ENCODE measurements around the gene CD2BP2. TPM values are rescaled to one million over a fixed set of nuclear protein-coding genes. Genes with fewer than 3 reads are reported as not detected.

The CD2BP2 gene
- 10 to 100 TPM; 43.8 to 44.5 TPM for total RNA-seq

DNA sequence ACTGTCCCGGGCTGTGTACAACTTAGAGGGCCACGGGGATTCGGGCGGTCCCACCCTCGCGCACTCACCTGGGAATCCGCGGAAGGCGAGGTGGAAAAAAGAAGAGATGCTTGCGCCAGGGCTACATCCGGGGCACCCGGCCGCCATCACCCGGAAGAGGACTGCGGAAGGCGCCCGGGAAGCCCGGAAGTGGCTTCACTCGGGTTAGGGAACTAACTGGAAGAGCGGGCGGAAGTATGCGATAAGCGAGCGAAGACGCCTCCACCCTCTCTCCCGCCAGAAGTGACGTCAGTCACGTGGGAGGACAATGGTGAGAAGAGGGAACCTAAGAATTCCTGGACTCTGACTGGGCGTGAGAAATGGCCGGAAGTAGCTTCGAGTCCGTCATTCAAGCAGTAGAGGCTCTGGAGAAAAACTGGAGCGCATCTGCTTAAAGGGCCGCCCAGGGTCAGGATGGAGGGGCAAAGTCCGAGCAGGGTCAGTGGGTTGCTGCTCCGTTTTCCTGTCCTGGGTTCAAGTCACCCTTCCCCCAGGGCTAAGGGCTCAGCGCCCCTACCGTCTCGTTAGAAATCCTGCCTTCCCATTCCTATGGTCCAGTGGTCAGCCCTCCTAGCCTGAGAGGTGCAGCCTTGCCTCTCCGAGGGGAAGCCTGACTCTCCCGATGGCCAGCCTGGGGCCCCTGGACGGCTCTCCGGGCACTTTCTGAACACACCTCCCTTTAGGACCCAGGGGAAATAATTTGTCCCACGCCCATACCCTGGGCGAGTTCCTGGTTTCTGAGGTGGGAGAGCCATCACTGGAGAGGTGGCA is at the start of gene CD2BP2:
TSS of gene CD2BP2 (minus strand) at position 165 of the 810 bp plus-strand sequence. CDS start 627 bp downstream, outside the sequence.
- Mint-ChIP-seq H3K36me3 (ENCODE audit: low read depth) (peaks cover 31% of the 10 kb centered on the region), H3K4me1 (ENCODE audit: low read depth) (peaks cover 49% of the 10 kb centered on the region), H3K27ac (peak within 1 kb of the TSS; percentile 93), H3K4me3 (peak within 1 kb of the TSS; percentile 97), H3K9me3 (no peaks in the 10 kb centered on the region), H3K27me3 (no peaks in the 10 kb centered on the region)
- DNase-seq (peak; percentile 93), ATAC-seq (peak; percentile 82)
- ChIA-PET POLR2A (interaction anchor here (0.6 to 9.7 kb wide), 14 partner anchors 8 to 339 kb away, joined by 3 to 73 read pairs (median 4); partner anchors contain the start of genes SEPTIN1, TBC1D10B and ZNF771), CTCF (interaction anchor here (0.9 to 2.2 kb wide), 5 partner anchors 9 to 260 kb away, joined by 3 to 8 read pairs (median 5); partner anchors contain the start of genes SEPTIN1 and ZNF771)
- intact Hi-C loops (cut with micrococcal nuclease) = no loop called here
- TF ChIP-seq, protein P1, sequence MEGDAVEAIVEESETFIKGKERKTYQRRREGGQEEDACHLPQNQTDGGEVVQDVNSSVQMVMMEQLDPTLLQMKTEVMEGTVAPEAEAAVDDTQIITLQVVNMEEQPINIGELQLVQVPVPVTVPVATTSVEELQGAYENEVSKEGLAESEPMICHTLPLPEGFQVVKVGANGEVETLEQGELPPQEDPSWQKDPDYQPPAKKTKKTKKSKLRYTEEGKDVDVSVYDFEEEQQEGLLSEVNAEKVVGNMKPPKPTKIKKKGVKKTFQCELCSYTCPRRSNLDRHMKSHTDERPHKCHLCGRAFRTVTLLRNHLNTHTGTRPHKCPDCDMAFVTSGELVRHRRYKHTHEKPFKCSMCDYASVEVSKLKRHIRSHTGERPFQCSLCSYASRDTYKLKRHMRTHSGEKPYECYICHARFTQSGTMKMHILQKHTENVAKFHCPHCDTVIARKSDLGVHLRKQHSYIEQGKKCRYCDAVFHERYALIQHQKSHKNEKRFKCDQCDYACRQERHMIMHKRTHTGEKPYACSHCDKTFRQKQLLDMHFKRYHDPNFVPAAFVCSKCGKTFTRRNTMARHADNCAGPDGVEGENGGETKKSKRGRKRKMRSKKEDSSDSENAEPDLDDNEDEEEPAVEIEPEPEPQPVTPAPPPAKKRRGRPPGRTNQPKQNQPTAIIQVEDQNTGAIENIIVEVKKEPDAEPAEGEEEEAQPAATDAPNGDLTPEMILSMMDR (IDR thresholded peaks at IDR 0.05) = no peak

DNA sequence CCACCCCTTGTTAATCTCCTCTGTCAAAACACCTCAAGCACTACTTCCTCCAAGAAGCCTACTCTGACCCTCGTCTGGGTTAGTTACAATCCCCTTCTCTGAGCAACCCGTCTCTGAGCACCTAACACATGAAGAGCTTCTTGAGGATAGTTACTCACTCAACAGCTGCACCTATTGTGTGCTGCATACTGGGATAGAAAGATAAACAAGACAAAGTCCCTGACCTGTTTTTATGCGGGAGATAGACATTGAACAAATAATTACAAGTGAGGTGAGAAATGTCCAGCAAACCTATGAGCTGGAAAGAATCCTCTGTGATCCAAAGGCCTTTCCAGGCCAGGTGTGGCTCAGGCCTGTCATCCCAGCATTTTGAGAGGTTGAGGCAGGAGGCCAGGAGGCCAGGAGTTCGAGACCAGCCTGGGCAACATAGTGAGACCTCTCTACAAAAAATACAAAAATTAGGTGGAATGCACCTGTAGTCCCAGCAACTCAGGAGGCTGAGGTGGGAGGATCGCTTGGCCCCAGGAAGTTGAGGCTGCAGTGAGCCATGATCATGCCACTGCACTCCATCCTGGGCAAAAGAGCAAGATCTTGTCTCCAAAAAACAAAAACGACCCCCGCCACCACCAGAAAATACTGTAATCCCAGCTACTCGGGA is 46.8 kb upstream of the CD2BP2 start:
- ChIA-PET POLR2A (interaction anchor here (1.0 to 1.3 kb wide), 2 partner anchors 31 to 338 kb away, joined by 3 to 4 read pairs; no protein-coding TSS in a partner anchor), CTCF (interaction anchor here (1.1 to 1.6 kb wide), 3 partner anchors 16 to 214 kb away, joined by 3 to 6 read pairs (median 3); no protein-coding TSS in a partner anchor)
- peaks cover 23% of the 10 kb centered on the region for H3K36me3 Mint-ChIP-seq (ENCODE audit: low read depth)
- intact Hi-C loops (cut with micrococcal nuclease) = no loop called here
- no peaks in the 10 kb centered on the region for H3K9me3 Mint-ChIP-seq
- TF ChIP-seq, protein P1 (IDR thresholded peaks at IDR 0.05) = no peak
- peak overlapping the region; percentile 4 for H3K4me3 Mint-ChIP-seq
- no peak for DNase-seq
- no peak for ATAC-seq
- peak overlapping the region; percentile 3 for H3K27ac Mint-ChIP-seq
- peaks cover 42% of the 10 kb centered on the region for H3K4me1 Mint-ChIP-seq (ENCODE audit: low read depth)
- H3K27me3 Mint-ChIP-seq = no peaks in the 10 kb centered on the region

DNA sequence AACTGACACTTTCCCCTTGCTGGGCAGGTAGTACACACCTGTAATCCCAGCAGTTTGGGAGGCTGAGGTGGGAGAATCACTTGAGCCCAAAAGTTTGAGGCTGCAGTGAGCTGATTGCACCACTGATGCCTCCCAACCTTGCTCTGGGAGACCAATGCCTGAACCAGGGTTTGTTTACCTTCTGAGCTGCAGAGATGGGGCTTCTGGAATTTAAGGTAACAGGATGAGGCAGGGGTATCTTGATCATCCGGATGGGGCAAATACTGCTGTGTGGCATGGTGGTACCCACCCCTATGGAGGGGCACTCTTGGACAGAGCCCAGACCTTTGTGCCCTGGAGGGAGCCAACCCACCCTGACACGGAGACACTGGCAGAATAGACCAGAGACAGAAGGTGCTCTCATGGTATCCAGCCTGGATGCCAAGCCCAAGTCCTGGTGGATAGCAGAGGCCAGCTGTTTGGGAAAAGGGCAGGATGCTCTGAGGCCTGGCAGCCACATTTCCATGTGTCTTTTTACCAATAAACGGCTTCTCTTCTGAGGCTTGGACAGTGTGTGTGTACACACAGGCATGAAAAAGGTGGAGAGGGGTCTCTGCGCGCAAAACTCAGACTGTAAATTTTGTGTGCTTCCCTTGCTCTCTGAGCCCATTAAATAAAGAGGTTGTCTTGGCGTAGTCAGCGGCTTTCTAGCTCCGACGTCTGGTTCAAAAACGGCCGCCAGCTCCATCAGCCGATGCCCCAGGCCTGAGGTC is 44.5 kb upstream of the CD2BP2 start:
- intact Hi-C loops (cut with micrococcal nuclease) = no loop called here
- Mint-ChIP-seq H3K4me3 (peak overlapping the region; percentile 84), H3K27me3 (no peaks in the 10 kb centered on the region), H3K4me1 (ENCODE audit: low read depth) (peaks cover 43% of the 10 kb centered on the region), H3K27ac (peak overlapping the region; percentile 87), H3K36me3 (ENCODE audit: low read depth) (peaks cover 28% of the 10 kb centered on the region), H3K9me3 (no peaks in the 10 kb centered on the region)
- TF ChIP-seq, protein P1 (IDR thresholded peaks at IDR 0.05) = no peak
- ChIA-PET CTCF (interaction anchor here (1.6 to 4.3 kb wide), 2 partner anchors 9 to 29 kb away, joined by 4 to 29 read pairs; partner anchors contain the start of gene ZNF771), POLR2A (interaction anchor here (1.1 to 2.4 kb wide), 6 partner anchors 8 to 186 kb away, joined by 3 to 16 read pairs (median 3); partner anchors contain the start of genes ZNF771 and ZNF785)
- DNase-seq (no peak), ATAC-seq (no peak)

DNA sequence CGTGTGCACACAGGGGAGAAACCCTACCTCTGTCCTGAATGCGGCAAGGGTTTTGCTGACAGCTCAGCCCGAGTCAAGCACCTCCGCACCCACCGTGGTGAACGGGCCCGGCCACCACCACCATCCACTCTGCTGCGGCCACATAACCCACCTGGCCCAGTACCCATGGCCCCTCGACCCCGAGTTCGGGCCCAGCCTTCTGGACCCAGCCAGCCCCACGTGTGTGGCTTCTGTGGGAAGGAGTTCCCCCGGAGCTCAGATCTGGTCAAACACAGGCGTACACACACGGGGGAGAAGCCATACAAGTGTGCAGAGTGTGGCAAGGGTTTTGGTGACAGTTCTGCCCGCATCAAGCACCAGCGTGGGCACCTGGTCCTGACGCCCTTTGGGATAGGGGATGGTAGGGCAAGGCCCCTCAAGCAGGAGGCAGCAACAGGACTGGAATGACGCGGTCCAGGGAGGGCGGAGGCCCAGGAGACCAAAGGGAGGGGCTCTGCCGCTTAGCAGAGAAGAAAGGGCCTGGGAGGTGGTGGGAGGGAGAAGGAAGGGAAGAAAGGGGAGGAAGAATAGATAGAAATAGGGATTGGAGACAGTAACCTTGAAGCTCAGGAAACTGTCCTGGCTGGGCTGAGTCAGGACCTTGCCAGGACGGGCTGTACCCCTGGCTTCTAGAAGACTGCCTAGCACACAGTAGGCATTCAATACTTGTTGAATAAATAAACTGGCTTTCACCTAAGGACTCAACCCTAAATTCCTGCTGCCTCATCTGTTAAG is 43.7 kb upstream of the CD2BP2 start:
- Mint-ChIP-seq H3K36me3 (ENCODE audit: low read depth) (peaks cover 28% of the 10 kb centered on the region), H3K4me3 (no peak overlapping the region), H3K27me3 (no peaks in the 10 kb centered on the region), H3K4me1 (ENCODE audit: low read depth) (peaks cover 46% of the 10 kb centered on the region), H3K27ac (peak overlapping the region; percentile 61), H3K9me3 (no peaks in the 10 kb centered on the region)
- no peak for ATAC-seq
- POLR2A ChIA-PET = interaction anchor here (0.7 to 2.4 kb wide), 9 partner anchors 9 to 187 kb away, joined by 3 to 16 read pairs (median 3); partner anchors contain the start of genes SEPTIN1, ZNF771 and ZNF785
- CTCF ChIA-PET = interaction anchor here (1.6 to 4.3 kb wide), 2 partner anchors 10 to 28 kb away, joined by 4 to 29 read pairs; partner anchors contain the start of gene ZNF771
- intact Hi-C loops (cut with micrococcal nuclease) = no loop called here
- TF ChIP-seq, protein P1 (IDR thresholded peaks at IDR 0.05) = no peak
- DNase-seq = no peak
